Occipital lobe (tissue), 2 donors: Measurements from ENCODE around the gene NCLN. TPM values are rescaled to one million over a fixed set of nuclear protein-coding genes. Genes with fewer than 3 reads are reported as not detected.

Source experiments
- DNase-seq: peaks from one replicate; lab custom pipeline; 2025; lab: John Stamatoyannopoulos, UW
- total RNA-seq: library from RNA; depleted of rRNA; stranded (reverse); fragments of >200 nt; gene quantifications from one replicate; pipeline ENCODE4 v1.2.3, GENCODE V29; 2014

NCLN gene, protein sequence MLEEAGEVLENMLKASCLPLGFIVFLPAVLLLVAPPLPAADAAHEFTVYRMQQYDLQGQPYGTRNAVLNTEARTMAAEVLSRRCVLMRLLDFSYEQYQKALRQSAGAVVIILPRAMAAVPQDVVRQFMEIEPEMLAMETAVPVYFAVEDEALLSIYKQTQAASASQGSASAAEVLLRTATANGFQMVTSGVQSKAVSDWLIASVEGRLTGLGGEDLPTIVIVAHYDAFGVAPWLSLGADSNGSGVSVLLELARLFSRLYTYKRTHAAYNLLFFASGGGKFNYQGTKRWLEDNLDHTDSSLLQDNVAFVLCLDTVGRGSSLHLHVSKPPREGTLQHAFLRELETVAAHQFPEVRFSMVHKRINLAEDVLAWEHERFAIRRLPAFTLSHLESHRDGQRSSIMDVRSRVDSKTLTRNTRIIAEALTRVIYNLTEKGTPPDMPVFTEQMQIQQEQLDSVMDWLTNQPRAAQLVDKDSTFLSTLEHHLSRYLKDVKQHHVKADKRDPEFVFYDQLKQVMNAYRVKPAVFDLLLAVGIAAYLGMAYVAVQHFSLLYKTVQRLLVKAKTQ
- total RNA-seq, result 11.9 TPM

DNA sequence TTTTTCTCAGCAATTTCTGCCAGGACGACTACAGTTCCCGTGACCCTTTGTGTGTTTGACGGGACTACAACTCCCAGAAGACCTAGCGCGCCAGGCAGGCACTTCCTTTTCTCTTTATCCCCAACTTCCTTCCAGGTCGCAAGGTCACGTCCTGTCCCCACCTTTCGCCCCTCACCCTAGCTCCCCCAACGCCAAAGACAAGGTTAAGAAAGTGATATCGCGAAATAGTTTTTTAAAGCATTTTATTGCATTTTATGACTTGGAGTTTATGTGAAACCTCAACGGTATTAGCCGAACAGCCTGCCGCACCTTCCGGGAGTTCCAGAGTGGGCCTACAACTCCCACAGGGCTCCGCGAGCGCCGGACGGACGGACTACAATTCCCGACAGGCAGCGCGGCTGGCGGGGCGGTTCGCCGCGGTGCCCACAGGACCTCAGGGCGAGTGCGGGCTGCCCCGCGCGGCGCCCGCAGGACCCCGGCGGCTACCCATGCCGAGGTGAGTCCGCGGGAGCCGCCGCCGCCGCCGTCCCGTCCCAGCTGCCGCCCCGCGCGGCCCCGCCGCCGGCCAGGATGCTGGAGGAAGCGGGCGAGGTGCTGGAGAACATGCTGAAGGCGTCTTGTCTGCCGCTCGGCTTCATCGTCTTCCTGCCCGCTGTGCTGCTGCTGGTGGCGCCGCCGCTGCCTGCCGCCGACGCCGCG lies at the start of gene NCLN:
Gene NCLN (plus strand): TSS at position 470 of the 699 bp plus-strand sequence. CDS start 101 bp downstream, at position 571.
- DNase-seq, result peak; percentile 95

DNA sequence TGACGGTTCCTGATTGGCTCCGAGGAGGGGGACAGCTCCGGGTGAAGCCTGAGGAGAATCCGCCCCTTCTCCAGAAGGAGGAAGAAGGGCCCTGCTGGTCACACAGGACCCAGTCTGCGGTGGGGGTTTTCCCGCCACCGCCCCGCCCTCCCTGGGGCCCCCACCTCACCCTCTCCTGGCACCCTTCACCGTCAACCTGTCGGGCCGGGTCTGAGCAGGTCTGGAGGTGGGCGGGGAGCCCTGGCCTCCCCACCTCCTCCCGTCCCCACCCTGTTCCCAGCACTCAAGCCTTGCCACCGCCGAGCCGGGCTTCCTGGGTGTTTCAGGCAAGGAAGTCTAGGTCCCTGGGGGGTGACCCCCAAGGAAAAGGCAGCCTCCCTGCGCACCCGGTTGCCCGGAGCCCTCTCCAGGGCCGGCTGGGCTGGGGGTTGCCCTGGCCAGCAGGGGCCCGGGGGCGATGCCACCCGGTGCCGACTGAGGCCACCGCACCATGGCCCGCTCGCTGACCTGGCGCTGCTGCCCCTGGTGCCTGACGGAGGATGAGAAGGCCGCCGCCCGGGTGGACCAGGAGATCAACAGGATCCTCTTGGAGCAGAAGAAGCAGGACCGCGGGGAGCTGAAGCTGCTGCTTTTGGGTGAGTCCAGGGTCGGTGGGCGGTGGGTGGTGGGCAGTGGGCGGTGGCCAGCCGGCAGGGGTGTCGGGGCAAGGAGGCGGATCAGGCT lies 49.6 kb upstream of the NCLN start, which contains the start of gene GNA15:
Gene GNA15 (plus strand): TSS at position 73 of the 723 bp plus-strand sequence. CDS start 418 bp downstream, at position 491.
- no peak for DNase-seq

DNA sequence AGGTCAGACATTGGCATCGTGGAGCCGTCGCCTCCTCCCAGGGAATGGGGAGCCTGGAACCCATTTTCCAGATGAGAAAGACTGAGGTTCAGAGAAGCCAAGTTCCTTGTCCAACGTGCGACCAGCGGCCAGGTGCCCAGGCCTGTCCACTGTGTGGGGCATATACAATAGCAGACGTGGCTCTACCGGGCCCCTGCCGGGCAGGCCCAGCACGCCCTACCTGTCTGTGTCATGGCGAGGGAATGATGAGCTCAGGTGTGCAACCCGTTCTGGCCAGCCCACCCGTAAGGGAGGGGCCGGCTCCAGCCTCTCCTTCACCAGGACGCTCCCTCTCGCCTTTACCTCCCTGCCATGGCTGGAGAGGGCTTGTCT lies 49.1 kb upstream of the NCLN start:
- no peak for DNase-seq

DNA sequence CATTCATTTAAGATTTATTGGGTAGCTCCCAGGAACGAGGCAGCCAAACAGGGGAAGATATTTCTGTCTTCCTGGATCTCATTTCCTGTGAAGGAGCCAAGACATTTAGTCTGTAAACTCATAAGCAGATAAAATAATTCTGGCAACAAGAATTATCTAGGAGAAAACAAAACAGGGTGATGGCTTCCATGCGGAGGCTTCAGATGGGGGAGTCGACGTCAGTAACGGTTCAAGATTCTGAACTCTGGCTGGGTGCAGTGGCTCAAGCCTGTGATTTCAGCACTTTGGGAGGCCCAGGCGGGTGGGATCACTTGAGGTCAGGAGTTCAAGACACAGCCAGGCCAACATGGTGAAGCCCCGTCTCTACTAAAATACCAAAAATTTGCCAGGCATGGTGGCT lies 48.6 kb upstream of the NCLN start:
- DNase-seq, result no peak

DNA sequence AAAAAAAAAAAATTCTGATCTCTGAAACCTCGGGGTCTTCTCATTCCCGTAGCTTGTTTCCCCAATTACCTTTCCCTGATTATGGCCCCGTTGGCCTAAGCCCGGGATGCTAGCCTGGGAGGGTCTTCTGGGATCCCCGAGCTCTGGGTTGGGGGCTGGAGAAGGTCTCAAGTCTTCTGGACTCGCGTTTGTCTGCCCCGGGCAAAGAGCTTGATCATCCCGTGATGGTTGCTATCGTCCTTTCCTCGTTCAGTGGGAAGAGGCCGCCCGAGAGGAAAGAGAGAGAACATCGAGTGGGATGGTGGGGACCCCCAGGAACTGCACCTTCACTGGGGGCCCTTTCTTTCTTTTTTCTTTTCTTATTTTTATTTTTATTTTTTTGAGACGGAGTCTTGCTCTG lies 47.5 kb upstream of the NCLN start:
- no peak for DNase-seq

DNA sequence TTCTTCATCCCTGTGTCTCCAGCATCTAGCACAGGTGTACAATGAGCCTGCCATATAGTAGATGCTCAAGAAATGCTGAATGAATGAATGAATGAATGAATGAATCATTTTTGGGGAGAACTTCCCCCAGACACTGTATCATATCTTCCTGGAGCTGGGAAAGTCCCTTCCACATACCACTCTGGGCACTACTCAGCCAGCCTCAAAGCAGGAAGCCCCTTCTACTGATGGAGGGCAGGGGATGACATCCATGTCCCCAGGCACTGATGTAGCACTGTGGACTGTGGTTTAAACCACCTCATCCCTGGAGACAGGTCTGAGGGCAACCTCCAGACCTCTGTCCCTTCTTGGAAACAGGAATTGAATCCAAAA lies 45.1 kb upstream of the NCLN start:
- DNase-seq, result no peak

DNA sequence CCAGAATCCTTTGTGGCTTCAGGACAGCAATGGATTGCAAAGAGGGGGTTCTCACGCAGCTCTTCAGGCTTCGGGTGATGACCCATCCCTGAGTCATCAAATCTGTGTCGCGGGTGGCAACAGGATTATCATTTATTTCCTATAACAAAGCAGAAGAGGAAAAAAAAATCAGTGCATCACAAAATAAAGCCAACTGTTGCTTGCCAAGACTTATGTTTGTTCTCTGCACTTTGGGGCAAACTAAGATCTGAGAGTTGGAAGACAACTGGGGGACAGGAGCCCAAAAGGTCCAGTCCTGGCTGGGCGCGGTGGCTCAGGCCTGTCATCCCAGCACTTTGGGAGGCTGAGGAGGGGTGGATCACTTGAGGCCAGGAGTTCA lies 43.4 kb upstream of the NCLN start:
- no peak for DNase-seq

DNA sequence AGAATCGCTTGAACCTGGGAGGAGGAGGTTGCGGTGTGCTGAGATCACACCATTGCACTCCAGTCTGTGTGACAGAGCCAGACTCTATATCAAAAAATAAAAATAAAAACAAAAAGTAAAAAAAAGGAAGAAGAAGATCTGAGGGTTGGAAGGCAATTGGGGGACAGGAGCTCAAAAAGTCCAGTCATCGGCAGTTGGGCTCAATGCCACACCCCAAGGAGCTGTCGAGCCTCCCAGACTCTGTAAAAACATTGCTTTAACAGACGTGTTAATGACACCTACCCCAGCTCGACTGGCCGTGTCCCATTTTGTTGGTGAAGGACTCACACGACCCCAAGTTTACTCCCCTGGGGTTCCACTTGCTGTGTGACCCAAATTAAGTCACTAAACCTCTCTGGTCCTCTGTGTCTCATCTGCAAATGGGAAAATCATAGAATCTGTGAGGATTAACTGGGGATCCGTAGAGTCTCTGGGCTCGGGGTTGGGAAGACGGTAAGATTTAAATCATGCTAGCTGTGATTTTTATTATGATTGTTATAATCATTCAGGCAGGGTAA lies 42.9 kb upstream of the NCLN start:
- DNase-seq, result no peak

DNA sequence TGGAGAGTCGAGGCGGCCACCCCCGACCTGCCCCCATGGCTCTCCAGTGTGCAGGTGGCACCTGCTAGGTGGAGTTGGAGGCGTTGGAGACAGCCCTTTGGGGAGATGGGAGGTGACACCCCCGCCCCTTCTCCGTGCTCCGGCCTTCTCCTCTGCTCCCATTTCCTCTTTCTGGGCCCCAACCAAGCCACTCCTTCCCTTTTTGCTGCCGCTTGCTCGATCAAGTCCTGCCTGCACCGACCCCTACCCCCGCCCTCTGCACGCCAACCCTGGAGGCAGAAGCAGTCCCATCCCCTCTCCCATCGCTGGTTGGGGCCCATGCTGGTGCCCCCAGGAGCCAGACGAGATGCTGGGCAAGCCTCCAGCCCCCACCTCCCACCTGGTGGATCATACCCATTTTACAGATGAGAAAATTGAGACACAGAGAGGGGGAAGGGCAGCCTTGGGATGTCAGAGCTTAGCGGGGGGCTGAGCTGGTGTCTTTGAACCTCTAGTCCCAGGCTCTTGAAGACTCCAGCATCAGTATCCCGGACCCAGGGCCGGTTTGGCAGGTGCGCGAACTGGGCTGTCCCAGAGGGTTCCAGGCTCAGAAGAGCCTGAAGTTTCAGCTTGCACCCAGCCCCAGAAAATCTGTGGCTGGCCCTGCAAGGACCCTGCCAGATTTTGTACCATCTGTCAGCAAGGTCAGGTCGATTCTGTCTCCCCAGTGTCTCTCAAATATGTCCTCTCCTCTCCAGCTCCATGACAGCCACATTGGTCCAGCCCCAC lies 39.6 kb upstream of the NCLN start:
- no peak for DNase-seq

DNA sequence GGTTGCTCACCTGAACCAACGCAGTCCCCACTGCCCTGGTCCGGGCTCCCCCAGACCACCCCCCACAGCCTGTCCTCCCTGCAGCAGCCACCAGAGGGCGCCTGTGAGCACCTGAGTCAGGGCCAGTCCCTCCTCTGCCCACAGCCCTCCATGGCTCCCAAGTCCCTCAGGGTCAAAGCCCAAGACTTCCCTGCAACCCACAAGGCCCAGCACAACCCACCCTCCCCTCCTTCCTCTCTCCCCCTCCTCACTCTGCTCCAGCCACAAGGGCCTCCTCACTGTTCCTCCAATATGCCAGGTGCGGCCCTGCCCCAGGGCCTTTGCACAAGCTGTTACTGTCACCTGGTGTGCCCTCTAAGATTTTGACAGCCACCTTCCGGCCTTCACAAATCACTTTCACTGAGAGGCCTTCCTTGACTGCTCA lies 39.0 kb upstream of the NCLN start:
- DNase-seq, result no peak

DNA sequence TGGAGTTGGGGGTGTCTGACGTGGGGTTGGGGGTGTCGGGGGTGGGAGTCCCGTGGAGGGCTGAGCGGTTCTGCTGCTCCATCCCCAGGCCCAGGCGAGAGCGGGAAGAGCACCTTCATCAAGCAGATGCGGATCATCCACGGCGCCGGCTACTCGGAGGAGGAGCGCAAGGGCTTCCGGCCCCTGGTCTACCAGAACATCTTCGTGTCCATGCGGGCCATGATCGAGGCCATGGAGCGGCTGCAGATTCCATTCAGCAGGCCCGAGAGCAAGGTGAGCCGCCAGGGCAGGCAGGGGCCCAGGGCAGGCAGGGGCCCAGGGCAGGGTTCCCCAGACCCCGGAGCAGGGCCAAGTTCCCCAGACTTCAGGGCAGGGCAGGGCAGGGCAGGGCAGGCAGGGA lies 37.2 kb upstream of the NCLN start:
- DNase-seq, result no peak

DNA sequence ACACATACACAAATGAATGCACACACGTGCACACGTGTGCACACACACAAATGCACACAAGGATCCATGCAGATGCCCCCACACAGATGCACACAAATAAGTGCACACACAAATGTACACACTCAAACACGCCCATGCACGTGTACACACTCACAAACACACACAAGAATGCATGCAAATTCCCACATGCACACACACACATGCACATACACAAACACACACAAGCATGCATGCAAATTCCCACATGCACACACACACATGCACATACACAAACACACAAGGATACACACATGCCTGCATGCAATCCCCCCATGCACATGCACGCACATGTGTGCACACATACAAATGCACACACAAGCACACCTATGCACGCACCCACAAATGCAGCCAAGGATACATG lies 36.6 kb upstream of the NCLN start:
- no peak for DNase-seq

DNA sequence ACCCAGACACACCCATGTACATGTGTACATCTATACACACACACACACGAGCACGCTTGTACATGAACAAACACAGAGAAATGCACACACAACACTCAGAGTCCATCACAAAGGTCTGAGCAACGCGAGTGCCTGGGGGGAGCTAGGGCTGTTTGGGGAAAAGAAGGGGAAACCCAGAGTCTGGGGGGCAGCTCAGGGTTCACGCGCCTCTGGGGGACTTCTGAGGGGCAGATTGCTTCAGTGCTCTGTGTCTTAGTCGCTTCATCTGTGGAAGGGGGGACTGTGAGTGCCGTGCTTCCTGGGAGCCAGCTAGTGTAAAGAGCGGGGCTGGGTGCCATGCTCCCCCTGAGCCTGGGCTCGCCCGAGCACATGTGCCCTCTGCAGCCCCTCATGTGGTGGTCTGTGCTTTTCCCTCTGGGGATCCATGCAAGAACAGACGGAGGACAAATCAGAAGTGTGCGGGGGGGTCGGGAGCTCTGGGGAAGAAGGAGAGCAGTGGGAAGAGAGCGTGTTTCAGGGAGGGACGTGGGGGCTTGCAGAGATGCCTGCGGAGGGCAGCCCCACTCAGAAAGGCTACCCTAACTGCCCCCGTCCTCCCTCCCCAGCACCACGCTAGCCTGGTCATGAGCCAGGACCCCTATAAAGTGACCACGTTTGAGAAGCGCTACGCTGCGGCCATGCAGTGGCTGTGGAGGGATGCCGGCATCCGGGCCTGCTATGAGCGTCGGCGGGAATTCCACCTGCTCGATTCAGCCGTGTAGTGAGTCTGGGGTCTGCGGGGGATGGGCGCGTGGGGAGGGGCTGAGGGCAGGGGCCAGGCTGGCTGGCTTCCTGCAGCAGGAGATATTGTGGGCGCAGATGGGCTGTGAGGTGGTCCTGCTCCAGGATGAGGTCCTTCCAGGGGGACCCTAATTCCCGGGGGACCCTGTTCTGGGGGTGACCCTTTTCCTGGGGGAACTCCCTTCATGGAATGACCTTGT lies 35.9 kb upstream of the NCLN start:
- DNase-seq, result no peak

DNA sequence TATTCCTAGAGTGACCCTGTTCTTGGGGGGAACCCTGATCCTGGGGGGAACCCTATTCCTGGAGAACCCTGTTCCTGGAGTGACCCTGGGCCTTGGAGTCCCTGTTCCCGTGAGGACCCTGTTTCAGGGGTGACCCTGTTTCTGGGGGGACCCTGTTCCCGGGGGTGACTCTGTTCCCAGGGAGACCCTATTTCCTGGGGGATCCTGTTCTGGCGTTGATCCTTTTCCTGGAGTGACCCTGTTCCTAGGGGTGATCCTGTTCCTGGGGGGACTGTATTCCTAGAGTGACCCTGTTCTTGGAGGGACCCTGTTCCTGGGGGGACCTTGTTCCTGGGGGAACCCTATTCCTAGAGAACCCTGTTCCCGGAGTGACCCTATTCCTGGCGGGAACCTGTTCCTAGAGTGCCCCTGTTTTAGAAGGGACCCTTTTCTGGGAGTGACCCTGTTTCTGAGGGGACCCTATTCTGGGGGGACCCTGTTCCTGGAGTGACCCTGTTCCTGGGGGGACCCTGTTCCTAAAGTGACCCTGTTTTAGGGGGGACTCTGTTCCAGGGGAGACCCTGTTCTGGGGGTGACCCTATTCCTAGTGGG lies 34.9 kb upstream of the NCLN start:
- DNase-seq, result no peak

DNA sequence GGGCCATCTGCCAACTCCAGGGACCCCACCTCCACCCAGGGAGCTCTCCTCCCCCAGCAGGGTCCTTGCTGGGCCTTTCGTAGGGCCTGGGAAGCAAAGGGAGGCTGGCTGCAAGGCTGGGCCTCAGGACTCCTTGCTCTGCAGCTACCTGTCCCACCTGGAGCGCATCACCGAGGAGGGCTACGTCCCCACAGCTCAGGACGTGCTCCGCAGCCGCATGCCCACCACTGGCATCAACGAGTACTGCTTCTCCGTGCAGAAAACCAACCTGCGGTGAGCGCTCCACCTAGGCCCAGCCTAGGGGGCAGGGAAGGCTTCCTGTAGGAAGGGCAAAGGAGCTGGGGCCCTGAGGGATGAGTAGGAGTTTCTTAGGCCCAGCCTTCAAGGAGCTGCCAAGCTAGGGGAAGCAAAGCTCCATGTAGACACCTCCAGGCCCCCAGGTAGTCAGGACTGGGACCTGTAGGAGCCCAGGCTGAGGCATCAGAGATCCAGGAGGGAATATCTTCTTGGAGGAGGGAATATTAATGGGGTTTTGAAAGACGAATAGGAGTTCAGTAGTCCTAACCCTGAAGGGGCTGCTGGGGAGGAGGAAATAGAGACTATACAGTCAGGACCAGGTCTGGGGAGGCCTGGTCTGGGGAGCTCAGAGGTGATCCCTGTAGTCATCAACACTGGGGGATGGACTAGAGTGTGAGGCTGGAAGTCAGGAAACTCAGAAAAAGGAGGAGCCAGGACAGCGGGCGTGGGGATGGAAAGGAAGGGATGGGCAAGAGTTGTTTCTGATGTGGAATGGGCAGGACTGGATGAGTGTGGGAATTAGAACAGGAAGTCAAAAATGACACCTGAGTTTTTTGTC lies 33.9 kb upstream of the NCLN start:
- DNase-seq, result no peak

DNA sequence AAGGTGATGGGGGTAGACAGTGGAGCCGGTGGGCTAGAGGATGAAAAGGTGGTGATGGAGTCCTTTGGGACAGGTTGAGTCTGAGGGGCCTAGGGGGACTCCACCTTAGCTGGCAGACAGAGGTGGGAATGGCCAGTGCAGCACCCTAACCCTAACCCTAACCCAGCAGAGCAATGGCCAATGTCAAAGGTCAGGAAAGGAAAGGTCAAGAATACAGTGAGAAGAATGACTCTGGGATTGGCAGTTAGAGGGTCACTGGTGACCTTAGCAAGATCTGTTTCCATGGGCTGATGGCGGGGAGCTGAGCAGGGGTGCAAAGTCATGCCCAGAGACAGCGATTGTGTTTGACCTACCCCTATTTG lies 33.3 kb upstream of the NCLN start:
- no peak for DNase-seq

DNA sequence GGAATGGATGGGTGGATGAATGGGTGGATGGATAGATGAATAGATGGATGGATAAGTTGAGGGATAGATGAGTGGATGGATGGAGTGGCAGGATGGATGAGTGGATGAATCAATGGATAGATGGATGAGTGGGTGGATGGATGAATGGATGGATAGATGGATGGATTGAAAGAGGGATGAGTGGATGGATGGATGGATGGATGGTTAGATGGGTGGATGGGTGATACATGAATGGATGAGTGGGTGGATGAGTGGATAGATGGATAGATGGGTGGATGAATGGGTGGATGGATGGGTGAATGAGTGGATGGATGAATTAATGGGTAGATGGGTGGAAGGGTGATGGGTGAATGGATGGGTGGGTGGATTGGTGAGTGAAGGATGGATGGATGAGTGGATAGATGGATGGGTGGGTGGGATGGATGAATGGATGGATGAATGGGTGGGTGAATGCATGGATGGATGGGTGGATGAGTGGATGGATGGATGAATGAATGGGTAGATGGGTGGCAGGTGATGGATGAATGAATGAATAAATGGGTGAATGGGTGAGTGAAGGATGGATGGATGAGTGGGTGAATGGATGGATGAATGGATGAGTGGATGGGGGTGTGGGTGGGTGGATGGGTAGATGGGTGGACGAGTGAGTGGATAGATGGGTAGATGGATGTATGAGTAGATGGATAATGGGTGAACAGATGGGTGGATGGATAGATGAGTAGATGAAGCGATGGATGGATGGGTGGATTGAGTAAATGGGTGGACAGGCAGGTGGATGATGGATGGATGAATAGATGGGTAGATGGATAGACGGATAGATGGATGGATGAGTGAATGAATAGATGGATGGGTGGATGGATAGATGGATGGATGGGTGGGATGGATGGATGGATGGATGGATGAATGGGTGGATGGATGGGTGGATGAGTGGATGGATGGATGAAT lies 32.2 kb upstream of the NCLN start:
- DNase-seq, result no peak
